Aorta (tissue), 5 donors: ENCODE data around the gene MINDY3. TPM values are rescaled to one million over a fixed set of nuclear protein-coding genes. Genes with fewer than 3 reads are reported as not detected.
"Not testable (repeated sequence)": the region's sequence is repeated elsewhere in the genome, so short reads cannot be mapped to it uniquely, and the experiment has no call there.

Source experiments
- ATAC-seq: fragments of 200-7000 bp; cut with Tn5 transposase; one replicate; pipeline ENCODE4 v1.9.1; 2022; ENCODE audit warnings: moderate library complexity; ENCODE audit not compliant: low FRiP score
- DNase-seq, 2 donors: peaks; one replicate each; pipeline ENCODE4 v3.0.0-alpha.2; 2020
- H3K27ac ChIP-seq, 2 donors: one replicate each; pipeline ENCODE4 v1.5.1; 2013; ENCODE audit warnings: low read length in 2 of 2, mild to moderate bottlenecking in 2 of 2, moderate library complexity in 2 of 2, control low read depth in 1 of 2, inconsistent platforms in 1 of 2, low read depth in 1 of 2
- H3K27me3 ChIP-seq, 2 donors: one replicate each; pipeline ENCODE4 v1.6.1; 2013; ENCODE audit warnings: control low read depth in 1 of 2, low read length in 1 of 2, mild to moderate bottlenecking in 1 of 2, moderate library complexity in 1 of 2; ENCODE audit not compliant: insufficient read depth in 2 of 2, control insufficient read depth in 1 of 2
- H3K36me3 ChIP-seq, 2 donors: one replicate each; pipeline ENCODE4 v1.6.1; 2013; ENCODE audit warnings: control low read depth in 1 of 2, low read length in 1 of 2, mild to moderate bottlenecking in 1 of 2; ENCODE audit not compliant: insufficient read depth in 2 of 2, control insufficient read depth in 1 of 2
- H3K4me1 ChIP-seq, 2 donors: one replicate each; pipeline ENCODE4 v1.6.1; 2013; ENCODE audit warnings: low read length in 2 of 2, control low read depth in 1 of 2, mild to moderate bottlenecking in 1 of 2, moderate library complexity in 1 of 2; ENCODE audit not compliant: insufficient read depth in 2 of 2, control insufficient read depth in 1 of 2
- H3K4me3 ChIP-seq, 2 donors: one replicate each; pipeline ENCODE4 v1.5.1; 2013; ENCODE audit warnings: low read length in 2 of 2, control low read depth in 1 of 2, mild to moderate bottlenecking in 1 of 2
- H3K9me3 ChIP-seq: one replicate; pipeline ENCODE4 v1.6.1; 2013; ENCODE audit warnings: mild to moderate bottlenecking, low read length; ENCODE audit not compliant: control insufficient read depth
- WGBS, 2 donors: extraction: QIAGEN DNeasy Blood & Tissue Kit; methylation state at CpG; one replicate each; pipeline ENCODE4 v1.1.7; 2013; 5-methylcytosine and 5-hydroxymethylcytosine counted together
- intact Hi-C, 2 donors: fragments of 100-400 bp; cut with DNase I; formaldehyde crosslinking; loops; one replicate each; pipeline versions ENCODE4 v1.14.2 to v1.15.0; 2022
- polyA plus RNA-seq, 2 donors: library from polyadenylated mRNA; stranded (reverse); fragments of 200-250 nt; gene quantifications; one replicate each; pipeline ENCODE4 v1.2.3, GENCODE V29; 2013
- total RNA-seq, 2 donors: library from RNA; stranded (reverse); fragmentation: NEBNext Ultra II Directional; extraction: Animal tissue kit (Norgen Biotek cat#: 25700); gene quantifications; one replicate each; pipeline ENCODE4 v1.2.1, GENCODE V29; 2021
- donor health status: healthy with polysubstance abuse.
- donor health status: Bipolar disorder and iron deficiency.
- donor health status: DM: no; HTN: no; CAD: no.
- donor health status: DM: no; HTN: no; CAD: no.
- donor health status: DM: yes; HTN: yes; CAD: no.

MINDY3 gene
- total and polyA plus RNA-seq, 4 donors: 24.9 to 81.1 (median 36.7) TPM

DNA sequence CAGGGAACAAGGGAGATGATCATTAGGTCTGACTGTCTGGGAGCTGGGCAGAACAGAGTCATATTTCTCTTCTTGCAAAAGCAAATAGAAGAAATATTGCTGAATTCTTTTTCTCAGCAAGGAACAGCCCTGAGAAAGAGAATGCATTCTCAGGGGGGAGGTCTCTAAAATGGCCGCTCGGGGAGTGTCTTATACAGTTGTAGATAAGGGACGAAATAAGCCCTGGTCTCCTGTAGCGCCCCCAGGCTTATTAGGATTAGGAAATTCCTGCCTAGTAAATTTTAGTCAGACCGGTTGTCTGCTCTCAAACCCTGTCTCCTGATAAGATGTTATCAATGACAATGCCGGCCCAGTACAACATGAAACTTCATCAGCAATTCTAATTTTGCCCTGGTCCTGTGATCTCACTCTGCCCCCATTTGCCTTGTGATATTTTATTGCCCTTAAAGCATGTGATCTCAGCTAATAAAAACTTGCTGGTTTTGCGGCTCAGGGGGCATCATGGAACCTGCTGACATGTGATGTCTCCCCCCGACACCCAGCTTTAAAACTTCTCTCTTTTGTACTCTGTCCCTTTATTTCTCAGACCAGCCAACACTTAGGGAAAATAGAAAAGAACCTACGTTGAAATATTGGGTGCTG is 9.8 kb downstream of the MINDY3 start:
- intact Hi-C loops, H3K9me3 ChIP-seq, H3K27me3 ChIP-seq, H3K27ac ChIP-seq, H3K4me3 ChIP-seq, H3K4me1 ChIP-seq, ATAC-seq, DNase-seq, H3K36me3 ChIP-seq: not testable (repeated sequence)
- 96 to 98% methylated on average over 9 of the region's 9 CpGs for WGBS, 2 donors

DNA sequence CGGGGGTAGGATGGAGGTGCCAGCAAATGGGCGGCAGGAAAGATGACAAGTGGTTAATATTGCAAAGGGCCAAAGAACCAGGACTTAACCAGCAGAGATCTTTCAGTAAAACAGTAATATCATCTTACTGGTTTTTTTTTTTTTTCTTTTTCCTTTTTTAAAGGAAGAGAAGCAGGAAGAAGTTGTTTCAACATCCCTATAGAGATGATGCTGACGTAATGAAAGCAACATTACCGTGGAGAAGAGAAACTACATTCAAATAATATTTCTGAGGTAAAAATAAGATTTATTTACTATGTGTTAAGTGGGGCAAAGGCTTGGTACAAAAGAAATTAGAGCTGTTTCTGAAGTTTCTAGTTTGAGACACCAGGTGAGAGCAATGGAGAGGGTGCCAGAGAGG is 11.0 kb downstream of the MINDY3 start:
- H3K36me3 ChIP-seq: no peaks in the 10 kb centered on the region

DNA sequence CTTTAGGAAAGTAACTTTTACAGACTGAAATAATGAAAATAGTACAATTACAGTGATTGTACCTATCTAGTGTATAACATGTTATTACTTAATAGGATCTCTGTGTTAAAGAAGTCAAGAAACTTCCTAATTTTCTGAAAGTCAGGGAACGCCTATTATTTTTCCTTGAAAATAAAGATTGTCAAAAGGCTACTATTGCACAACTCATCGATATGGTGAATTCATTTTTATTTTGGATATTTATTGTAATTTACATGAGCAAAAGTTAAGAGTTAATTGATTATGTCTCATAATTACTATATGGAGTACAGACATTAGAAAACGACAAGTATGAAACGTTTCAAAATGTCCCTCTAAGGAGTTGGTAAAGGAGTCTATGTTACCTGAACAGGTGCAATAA is 12.8 kb downstream of the MINDY3 start:
- H3K4me3 ChIP-seq: no peak overlapping the region
- no peaks in the 10 kb centered on the region for H3K4me1 ChIP-seq
- no peaks in the 10 kb centered on the region for H3K36me3 ChIP-seq
- H3K27me3 ChIP-seq: no peaks in the 10 kb centered on the region
- ATAC-seq (no peak), DNase-seq (no peak)
- no peak overlapping the region for H3K27ac ChIP-seq
- WGBS, 2 donors: 92 to 93% methylated on average over 4 of the region's 4 CpGs
- intact Hi-C loops: no loop called here
- no peaks in the 10 kb centered on the region for H3K9me3 ChIP-seq

More for the DNA sequence above, 11.0 kb downstream of the MINDY3 start:
- H3K27ac ChIP-seq: no peak overlapping the region
- H3K27me3 ChIP-seq: no peaks in the 10 kb centered on the region
- intact Hi-C loops: no loop called here
- ATAC-seq (no peak), DNase-seq (no peak)
- no peak overlapping the region for H3K4me3 ChIP-seq
- H3K4me1 ChIP-seq: no peaks in the 10 kb centered on the region
- no peaks in the 10 kb centered on the region for H3K9me3 ChIP-seq
- 92 to 93% methylated on average over 4 of the region's 4 CpGs for WGBS, 2 donors

DNA sequence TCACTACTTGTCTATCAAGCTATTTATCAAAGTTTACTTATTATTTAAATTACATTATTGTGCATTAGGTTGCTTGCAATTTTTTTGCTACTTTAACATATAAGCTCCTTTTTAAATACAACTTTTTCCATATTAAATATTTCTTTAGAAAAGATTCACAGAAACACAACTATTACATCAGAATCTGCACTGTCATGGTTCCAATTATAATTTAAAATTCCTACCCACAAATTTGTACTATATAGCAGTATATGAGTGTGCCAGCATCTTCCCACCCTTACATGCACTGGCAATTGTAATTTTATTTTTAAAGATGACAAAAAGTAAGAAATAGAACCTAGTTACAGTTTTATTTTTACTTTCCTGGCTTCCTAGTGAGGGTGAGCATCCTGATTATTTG is 15.8 kb downstream of the MINDY3 start:
- H3K27me3 ChIP-seq: no peaks in the 10 kb centered on the region
- H3K9me3 ChIP-seq: no peaks in the 10 kb centered on the region
- H3K4me3 ChIP-seq: no peak overlapping the region
- H3K27ac ChIP-seq: no peak overlapping the region
- intact Hi-C loops: no loop called here
- ATAC-seq: no peak
- DNase-seq: no peak
- H3K4me1 ChIP-seq: no peaks in the 10 kb centered on the region
- H3K36me3 ChIP-seq: no peaks in the 10 kb centered on the region

DNA sequence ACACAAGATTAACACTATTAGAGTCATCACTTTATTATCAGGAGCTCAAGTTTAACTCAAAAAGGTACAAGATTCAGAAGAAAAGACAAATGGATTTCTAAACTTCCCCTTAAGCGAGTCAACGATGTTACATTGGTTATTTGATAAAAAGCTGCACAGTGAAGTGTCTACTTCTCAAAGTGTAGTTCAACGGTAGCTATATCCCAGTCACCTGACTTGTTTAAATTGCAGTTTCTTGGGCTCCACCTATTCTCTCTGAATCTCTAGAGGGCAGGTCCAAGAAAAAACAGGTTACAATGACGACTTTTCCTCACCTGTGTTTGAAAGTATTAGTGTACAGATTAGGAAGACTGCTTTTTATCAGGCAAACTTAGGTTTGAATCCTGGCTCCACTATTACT is 16.6 kb downstream of the MINDY3 start:
- Histone ChIP-seq H3K36me3 (no peaks in the 10 kb centered on the region), H3K9me3 (no peaks in the 10 kb centered on the region), H3K4me1 (no peaks in the 10 kb centered on the region), H3K27me3 (no peaks in the 10 kb centered on the region), H3K4me3 (no peak overlapping the region), H3K27ac (no peak overlapping the region)
- intact Hi-C loops: no loop called here
- 80 to 88% methylated on average over 4 of the region's 4 CpGs for WGBS, 2 donors
- ATAC-seq (no peak), DNase-seq (no peak)

DNA sequence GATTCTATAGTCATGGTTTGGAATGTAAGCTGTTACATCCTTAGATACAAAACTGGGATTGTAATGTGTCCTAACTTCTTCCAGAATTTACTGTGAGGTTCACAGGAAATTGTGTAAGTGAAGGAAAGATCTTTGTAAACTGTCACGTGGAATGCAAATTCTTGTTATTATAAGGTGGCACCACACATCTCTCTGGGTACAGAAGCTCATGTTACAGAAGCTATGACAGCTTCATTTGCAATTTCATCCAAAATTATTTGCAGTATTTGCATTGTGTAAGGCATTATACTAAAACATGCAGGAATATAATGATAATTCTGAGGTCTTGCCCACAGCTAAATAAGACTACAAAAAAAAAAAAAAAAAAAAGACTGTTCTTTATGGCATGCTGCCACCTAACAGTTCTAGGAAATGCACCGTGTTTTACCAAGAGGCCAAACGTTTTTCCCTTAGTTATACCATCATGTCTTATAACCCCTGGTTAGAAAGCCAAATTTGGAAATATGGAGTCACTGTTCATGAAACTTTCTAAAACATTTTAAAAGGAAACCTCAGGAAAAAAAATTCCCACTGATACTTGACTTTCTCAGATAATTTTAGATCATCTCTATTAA is 17.6 kb downstream of the MINDY3 start:
- H3K36me3 ChIP-seq: no peaks in the 10 kb centered on the region

DNA sequence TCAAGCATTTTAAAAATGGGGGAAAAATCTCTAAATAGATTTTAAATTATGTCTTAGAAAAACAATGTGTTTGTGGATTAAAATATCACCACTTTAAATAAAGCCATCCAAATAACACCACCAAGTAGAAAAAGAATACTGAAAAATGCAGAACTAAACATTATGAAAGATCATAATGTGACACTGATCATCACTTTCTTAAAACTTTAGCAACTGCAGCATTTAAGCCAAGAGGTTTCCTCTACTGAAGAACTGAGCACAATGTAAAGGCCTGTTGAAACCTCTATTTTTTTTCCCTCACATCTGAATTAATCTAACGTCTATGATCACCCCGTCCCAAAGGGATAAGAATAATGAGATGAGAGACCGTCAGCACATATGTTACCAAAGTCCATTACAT is 18.6 kb downstream of the MINDY3 start:
- no peak for DNase-seq
- WGBS, 2 donors: 77 to 78% methylated on average over 3 of the region's 3 CpGs
- no peaks in the 10 kb centered on the region for H3K27me3 ChIP-seq
- H3K4me3 ChIP-seq: no peak overlapping the region
- no peak overlapping the region for H3K27ac ChIP-seq
- ATAC-seq: no peak
- intact Hi-C loops: no loop called here
- H3K4me1 ChIP-seq: no peaks in the 10 kb centered on the region
- H3K9me3 ChIP-seq: no peaks in the 10 kb centered on the region
- no peaks in the 10 kb centered on the region for H3K36me3 ChIP-seq

More for the DNA sequence above, 17.6 kb downstream of the MINDY3 start:
- DNase-seq (no peak), ATAC-seq (no peak)
- H3K9me3 ChIP-seq: no peaks in the 10 kb centered on the region
- WGBS, 2 donors: 8 to 16% methylated on average over 3 of the region's 3 CpGs
- no peaks in the 10 kb centered on the region for H3K27me3 ChIP-seq
- H3K27ac ChIP-seq: no peak overlapping the region
- no peak overlapping the region for H3K4me3 ChIP-seq
- intact Hi-C loops: no loop called here
- H3K4me1 ChIP-seq: no peaks in the 10 kb centered on the region

DNA sequence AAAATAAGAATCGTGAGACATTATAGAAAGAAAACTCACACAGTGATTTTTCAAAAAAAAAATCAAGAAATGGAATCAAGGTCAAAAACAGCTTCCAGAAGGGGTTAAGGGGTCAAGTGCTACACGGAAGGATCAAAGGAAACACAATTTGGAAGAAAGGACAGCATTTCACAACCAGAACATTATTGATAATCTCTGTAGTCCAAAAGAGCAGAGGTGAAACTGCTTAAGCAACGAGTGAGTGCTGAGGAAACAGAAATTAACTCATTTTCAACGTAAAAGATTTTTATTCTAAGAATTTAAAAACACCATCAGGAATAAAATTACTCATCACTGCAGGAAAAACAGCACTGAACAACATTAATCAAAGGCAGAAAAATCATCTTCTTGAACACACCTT is 23.5 kb downstream of the MINDY3 start:
- DNase-seq (no peak), ATAC-seq (no peak)
- Histone ChIP-seq H3K4me3 (no peak overlapping the region), H3K4me1 (no peaks in the 10 kb centered on the region), H3K27ac (no peak overlapping the region), H3K9me3 (no peaks in the 10 kb centered on the region), H3K36me3 (no peaks in the 10 kb centered on the region), H3K27me3 (no peaks in the 10 kb centered on the region)
- intact Hi-C loops: no loop called here
- 78 to 86% methylated on average over 4 of the region's 4 CpGs for WGBS, 2 donors

DNA sequence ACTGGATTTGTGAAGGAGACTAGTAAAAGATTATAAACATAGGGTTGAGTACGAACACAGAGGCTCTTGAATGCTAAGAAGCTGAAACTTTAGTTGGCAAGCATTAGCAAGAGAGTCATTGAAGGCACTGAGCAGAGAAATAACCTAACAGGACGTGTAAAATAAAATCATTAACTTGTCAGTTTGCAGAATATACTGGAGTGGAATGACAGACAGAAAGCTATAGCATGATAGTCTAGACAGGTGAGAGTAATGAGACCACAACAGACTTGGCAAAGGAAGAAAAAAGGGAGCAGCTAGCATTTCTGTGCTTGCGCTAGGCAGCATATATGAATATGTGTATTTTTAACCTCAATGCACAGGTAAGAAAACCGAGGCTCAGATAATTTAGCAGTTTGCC is 30.8 kb downstream of the MINDY3 start:
- WGBS, 2 donors: 72% methylated on average over 4 of the region's 4 CpGs
- intact Hi-C loops: loop anchor here in 1 of 2 donors (5.0 kb wide), 1 partner anchor 242 kb away; no protein-coding TSS in a partner anchor
- DNase-seq: no peak

More for the DNA sequence above, 30.8 kb downstream of the MINDY3 start:
- H3K9me3 ChIP-seq: no peaks in the 10 kb centered on the region
- ATAC-seq: no peak
- peaks cover 0 to 5% of the 10 kb centered on the region in 2 donors for H3K36me3 ChIP-seq
- H3K27me3 ChIP-seq: no peaks in the 10 kb centered on the region
- H3K4me3 ChIP-seq: no peak overlapping the region
- no peaks in the 10 kb centered on the region for H3K4me1 ChIP-seq
- no peak overlapping the region for H3K27ac ChIP-seq
